Neuronal stem cell (in vitro differentiated cells): ENCODE results near the gene MROH2B.

Source experiments
- DNase-seq: peaks from one replicate; pipeline ENCODE4 v3.0.0-alpha.2; 2013; ENCODE audit warnings: low spot score
- H2AFZ ChIP-seq: one replicate; pipeline ENCODE4 v1.6.1; 2013; ENCODE audit warnings: mild to moderate bottlenecking, low read length, inconsistent platforms
- H2AK5ac ChIP-seq: 2 replicates; pipeline ENCODE4 v1.6.1; 2013; ENCODE audit warnings: low read depth, mild to moderate bottlenecking, inconsistent platforms, low read length, moderate library complexity, mixed read lengths
- H2BK120ac ChIP-seq: 2 replicates; pipeline ENCODE4 v1.6.1; 2013; ENCODE audit warnings: low read depth, mild to moderate bottlenecking, inconsistent platforms, low read length, moderate library complexity, mixed read lengths
- H2BK12ac ChIP-seq: one replicate; pipeline ENCODE4 v1.6.1; 2013; ENCODE audit warnings: low read length, inconsistent platforms
- H2BK15ac ChIP-seq: 2 replicates; pipeline ENCODE4 v1.6.1; 2013; ENCODE audit warnings: mild to moderate bottlenecking, low read length, inconsistent platforms, mixed read lengths
- H2BK5ac ChIP-seq: one replicate; pipeline ENCODE4 v1.6.1; 2013; ENCODE audit warnings: inconsistent platforms, mild to moderate bottlenecking, low read length, moderate library complexity
- H3K14ac ChIP-seq: one replicate; pipeline ENCODE4 v1.6.1; 2013; ENCODE audit warnings: low read length, inconsistent platforms
- H3K18ac ChIP-seq: 2 replicates; pipeline ENCODE4 v1.6.1; 2013; ENCODE audit warnings: low read length, inconsistent platforms
- H3K23ac ChIP-seq: 2 replicates; pipeline ENCODE4 v1.6.1; 2013; ENCODE audit warnings: low read depth, mild to moderate bottlenecking, mixed read lengths, low read length, inconsistent platforms; ENCODE audit not compliant: poor library complexity
- H3K27ac ChIP-seq: replicated peaks from 3 replicates; pipeline ENCODE4 v1.5.1; 2013; ENCODE audit warnings: low read length, inconsistent platforms
- H3K27me3 ChIP-seq, 3 experiments: 2 replicates each; pipeline ENCODE4 v1.6.1; 2013; ENCODE audit warnings: low read length in 3 of 3, mild to moderate bottlenecking in 2 of 3, inconsistent platforms in 1 of 3, low read depth in 1 of 3, mixed read lengths in 1 of 3, moderate library complexity in 1 of 3; ENCODE audit not compliant: control insufficient read depth in 3 of 3, insufficient read depth in 3 of 3
- H3K36me3 ChIP-seq, 2 donors: replicated peaks in 1 of 2; 2 replicates each; pipeline ENCODE4 v1.6.1; 2013; ENCODE audit warnings: low read length in 2 of 2; ENCODE audit not compliant: control insufficient read depth in 2 of 2, insufficient read depth in 2 of 2
- H3K4ac ChIP-seq: 2 replicates; pipeline ENCODE4 v1.6.1; 2013; ENCODE audit warnings: inconsistent platforms, mild to moderate bottlenecking, low read length, moderate library complexity
- H3K4me1 ChIP-seq, 2 donors: 1 replicate in 1 of 2; 2 replicates in 1 of 2; pipeline ENCODE4 v1.6.1; 2013; ENCODE audit warnings: low read length in 2 of 2, low read depth in 1 of 2; ENCODE audit not compliant: control insufficient read depth in 2 of 2, insufficient read depth in 1 of 2
- H3K4me2 ChIP-seq: one replicate; pipeline ENCODE4 v1.6.1; 2013; ENCODE audit warnings: mild to moderate bottlenecking, low read length, inconsistent platforms; ENCODE audit not compliant: insufficient read depth, poor library complexity, severe bottlenecking
- H3K4me3 ChIP-seq, 2 donors: 2 replicates each; pipeline ENCODE4 v1.5.1; 2013; ENCODE audit warnings: low read length in 2 of 2, mild to moderate bottlenecking in 2 of 2, inconsistent platforms in 1 of 2, moderate library complexity in 1 of 2
- H3K79me1 ChIP-seq: one replicate; pipeline ENCODE4 v1.6.1; 2013; ENCODE audit warnings: low read depth, mild to moderate bottlenecking, inconsistent platforms, low read length, moderate library complexity
- H3K9ac ChIP-seq: one replicate; pipeline ENCODE4 v1.6.1; 2013; ENCODE audit warnings: mild to moderate bottlenecking, low read depth, low read length, inconsistent platforms; ENCODE audit not compliant: poor library complexity
- H3K9me3 ChIP-seq, 2 donors: replicated peaks in 1 of 2; 2 replicates each; pipeline versions ENCODE3 to v1.6.1; 2013; ENCODE audit warnings: low read length in 2 of 2, mild to moderate bottlenecking in 2 of 2, inconsistent platforms in 1 of 2, low read depth in 1 of 2, mixed read lengths in 1 of 2, moderate library complexity in 1 of 2; ENCODE audit not compliant: control insufficient read depth in 2 of 2, insufficient read depth in 1 of 2
- H4K8ac ChIP-seq: one replicate; pipeline ENCODE4 v1.6.1; 2013; ENCODE audit warnings: low read depth, mild to moderate bottlenecking, inconsistent platforms, low read length, moderate library complexity
- H4K91ac ChIP-seq: one replicate; pipeline ENCODE4 v1.6.1; 2013; ENCODE audit warnings: low read length, low read depth, mild to moderate bottlenecking, inconsistent platforms; ENCODE audit not compliant: poor library complexity
- WGBS, 2 donors: extraction: QIAGEN DNeasy Blood & Tissue Kit; methylation state at CpG; one replicate each; pipeline ENCODE4 v1.1.7; 2013; ENCODE audit warnings: missing lambda C conversion rate in 2 of 2, mixed read lengths in 1 of 2; ENCODE audit not compliant: insufficient read length in 2 of 2, insufficient replicate concordance in 1 of 2; ENCODE audit errors: extremely low coverage in 2 of 2; 5-methylcytosine and 5-hydroxymethylcytosine counted together

Gene MROH2B

GRCh38 chr5:40976041-40976440 lies 95.1 kb downstream of the MROH2B start:
- no peaks in the 10 kb centered on the region for H3K4me1 ChIP-seq
- H4K91ac ChIP-seq, result no peak overlapping the region
- H3K27ac ChIP-seq, result no peak overlapping the region
- no peak overlapping the region for H2BK120ac ChIP-seq
- no peak overlapping the region for H2AFZ ChIP-seq
- H3K4ac ChIP-seq, result no peak overlapping the region
- no CpG with 5 or more reads among the region's 3 CpGs for WGBS, 2 donors
- H3K36me3 ChIP-seq, result no peaks in the 10 kb centered on the region
- no peak overlapping the region for H3K18ac ChIP-seq
- no peak overlapping the region for H2BK5ac ChIP-seq
- no peaks in the 10 kb centered on the region for H3K9me3 ChIP-seq
- no peaks in the 10 kb centered on the region for H3K79me1 ChIP-seq
- H4K8ac ChIP-seq, result no peak overlapping the region
- no peak overlapping the region for H3K4me2 ChIP-seq
- H3K4me3 ChIP-seq, result no peak overlapping the region
- no peaks in the 10 kb centered on the region for H3K27me3 ChIP-seq
- no peak overlapping the region for H2BK12ac ChIP-seq
- H2AK5ac ChIP-seq, result no peak overlapping the region
- H3K14ac ChIP-seq, result no peak overlapping the region
- no peak overlapping the region for H3K23ac ChIP-seq
- no peak overlapping the region for H3K9ac ChIP-seq
- DNase-seq, result no peak
- no peak overlapping the region for H2BK15ac ChIP-seq

GRCh38 chr5:40973364-40974004 lies 97.7 kb downstream of the MROH2B start:
- Histone ChIP-seq H3K79me1 (no peaks in the 10 kb centered on the region), H3K4ac (no peak overlapping the region), H3K27ac (no peak overlapping the region), H2BK12ac (no peak overlapping the region), H3K23ac (no peak overlapping the region), H3K36me3 (no peaks in the 10 kb centered on the region), H3K4me3 (no peak overlapping the region), H3K27me3 (no peaks in the 10 kb centered on the region), H2BK5ac (no peak overlapping the region), H3K9ac (no peak overlapping the region), H3K9me3 (no peaks in the 10 kb centered on the region), H2BK120ac (no peak overlapping the region), H2AK5ac (no peak overlapping the region), H4K8ac (no peak overlapping the region), H2AFZ (no peak overlapping the region), H3K14ac (no peak overlapping the region), H3K4me1 (no peaks in the 10 kb centered on the region), H4K91ac (no peak overlapping the region), H2BK15ac (no peak overlapping the region), H3K4me2 (no peak overlapping the region), H3K18ac (no peak overlapping the region)
- no peak for DNase-seq
- WGBS, 2 donors, result no CpG with 5 or more reads among the region's 3 CpGs

- H3K4ac ChIP-seq, result no peak overlapping the region
- H3K23ac ChIP-seq, result no peak overlapping the region
- no peaks in the 10 kb centered on the region for H3K79me1 ChIP-seq
- WGBS, 2 donors, result no CpG with 5 or more reads among the region's 2 CpGs
- no peaks in the 10 kb centered on the region for H3K9me3 ChIP-seq
- no peak overlapping the region for H4K91ac ChIP-seq
- no peak overlapping the region for H2AFZ ChIP-seq
- H3K9ac ChIP-seq, result no peak overlapping the region
- H3K36me3 ChIP-seq, result no peaks in the 10 kb centered on the region
- H2BK120ac ChIP-seq, result no peak overlapping the region
- H3K27ac ChIP-seq, result no peak overlapping the region
- no peak overlapping the region for H2BK12ac ChIP-seq
- no peak overlapping the region for H3K4me2 ChIP-seq
- no peak overlapping the region for H3K4me3 ChIP-seq
- H3K18ac ChIP-seq, result no peak overlapping the region
- H3K4me1 ChIP-seq, result no peaks in the 10 kb centered on the region
- no peak overlapping the region for H4K8ac ChIP-seq
- H3K27me3 ChIP-seq, result no peaks in the 10 kb centered on the region
- H2AK5ac ChIP-seq, result no peak overlapping the region
- no peak overlapping the region for H2BK15ac ChIP-seq
- H2BK5ac ChIP-seq, result no peak overlapping the region
- no peak for DNase-seq
- H3K14ac ChIP-seq, result no peak overlapping the region
Observed at GRCh38 chr5:40972434-40972833, 98.7 kb downstream of the MROH2B start.

GRCh38 chr5:40962207-40962955 lies 108.8 kb downstream of the MROH2B start:
- Histone ChIP-seq H3K4me1 (no peaks in the 10 kb centered on the region), H2BK120ac (no peak overlapping the region), H3K14ac (no peak overlapping the region), H3K36me3 (no peaks in the 10 kb centered on the region), H2AK5ac (no peak overlapping the region), H3K4me3 (no peak overlapping the region), H2BK15ac (no peak overlapping the region), H3K79me1 (no peaks in the 10 kb centered on the region), H4K91ac (no peak overlapping the region), H3K4me2 (no peak overlapping the region), H3K27me3 (no peaks in the 10 kb centered on the region), H2BK12ac (no peak overlapping the region), H2AFZ (no peak overlapping the region), H3K9me3 (no peaks in the 10 kb centered on the region), H4K8ac (no peak overlapping the region), H3K18ac (no peak overlapping the region), H3K27ac (no peak overlapping the region), H3K23ac (no peak overlapping the region), H2BK5ac (no peak overlapping the region), H3K4ac (no peak overlapping the region), H3K9ac (no peak overlapping the region)
- DNase-seq, result no peak
- WGBS, 2 donors, result no CpG with 5 or more reads among the region's 4 CpGs
